ENCODE data around the gene DUSP1.

DNA sequence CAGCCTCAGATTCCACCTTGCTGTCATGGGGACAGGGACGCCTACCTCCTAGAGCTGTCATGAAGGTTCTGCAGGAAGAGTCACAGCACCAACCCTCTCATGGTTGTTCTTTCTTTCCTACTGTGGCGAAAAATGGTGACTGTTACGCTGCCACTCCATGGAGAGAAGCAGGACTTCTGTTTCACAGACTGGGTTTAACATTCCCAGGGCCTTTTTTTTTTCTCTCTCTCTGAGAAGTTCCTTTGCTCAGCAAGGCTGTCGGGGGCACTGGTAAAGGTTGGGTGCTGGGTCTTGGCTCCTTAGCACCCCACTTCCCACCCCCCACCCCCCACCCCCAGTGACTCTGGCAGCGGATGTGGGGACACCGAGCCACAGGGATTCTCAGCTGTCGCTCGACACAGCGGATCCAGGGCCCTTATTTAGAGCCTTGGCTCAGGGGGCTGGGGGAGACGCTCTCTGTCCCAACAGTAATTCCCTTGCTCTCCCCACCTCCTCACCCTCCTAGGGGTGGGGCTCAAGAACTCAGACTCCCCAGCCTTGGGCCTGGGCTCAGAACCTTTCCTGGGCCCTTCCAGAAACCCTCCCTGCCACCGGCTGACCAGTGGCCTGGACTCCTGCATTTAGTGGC is 34.4 kb downstream of the DUSP1 start:
- TF ChIP-seq, protein P1, sequence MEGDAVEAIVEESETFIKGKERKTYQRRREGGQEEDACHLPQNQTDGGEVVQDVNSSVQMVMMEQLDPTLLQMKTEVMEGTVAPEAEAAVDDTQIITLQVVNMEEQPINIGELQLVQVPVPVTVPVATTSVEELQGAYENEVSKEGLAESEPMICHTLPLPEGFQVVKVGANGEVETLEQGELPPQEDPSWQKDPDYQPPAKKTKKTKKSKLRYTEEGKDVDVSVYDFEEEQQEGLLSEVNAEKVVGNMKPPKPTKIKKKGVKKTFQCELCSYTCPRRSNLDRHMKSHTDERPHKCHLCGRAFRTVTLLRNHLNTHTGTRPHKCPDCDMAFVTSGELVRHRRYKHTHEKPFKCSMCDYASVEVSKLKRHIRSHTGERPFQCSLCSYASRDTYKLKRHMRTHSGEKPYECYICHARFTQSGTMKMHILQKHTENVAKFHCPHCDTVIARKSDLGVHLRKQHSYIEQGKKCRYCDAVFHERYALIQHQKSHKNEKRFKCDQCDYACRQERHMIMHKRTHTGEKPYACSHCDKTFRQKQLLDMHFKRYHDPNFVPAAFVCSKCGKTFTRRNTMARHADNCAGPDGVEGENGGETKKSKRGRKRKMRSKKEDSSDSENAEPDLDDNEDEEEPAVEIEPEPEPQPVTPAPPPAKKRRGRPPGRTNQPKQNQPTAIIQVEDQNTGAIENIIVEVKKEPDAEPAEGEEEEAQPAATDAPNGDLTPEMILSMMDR (conservative IDR thresholded peaks at IDR 0.05; ENCODE audit: low read length), result no peak
- TF ChIP-seq EZH2phosphoT487 (IDR thresholded peaks at IDR 0.05; ENCODE audit: borderline replicate concordance), result no peak
